Stimulated activated CD8-positive, alpha-beta memory T cell treated with anti-CD3 and anti-CD28 coated beads, Interleukin-15, amount 100 ng/mL, for 1 hour (primary cell): Measurements from ENCODE around the gene ANKRD62.
"Not testable (repeated sequence)": the region's sequence is repeated elsewhere in the genome, so short reads cannot be mapped to it uniquely, and the experiment has no call there.

ENCODE experiments used
- DNase-seq: peaks from one replicate; pipeline ENCODE4 v3.0.0-alpha.2; 2020; ENCODE audit warnings: low read depth

The ANKRD62 gene

GRCh38 chr18:12066910-12067511, 26.6 kb upstream of the ANKRD62 start:
- no peak for DNase-seq

GRCh38 chr18:12067671-12068070, 26.0 kb upstream of the ANKRD62 start:
- no peak for DNase-seq

- DNase-seq, result not testable (repeated sequence)
Observed at GRCh38 chr18:12068316-12068949, 25.2 kb upstream of the ANKRD62 start.

DNA sequence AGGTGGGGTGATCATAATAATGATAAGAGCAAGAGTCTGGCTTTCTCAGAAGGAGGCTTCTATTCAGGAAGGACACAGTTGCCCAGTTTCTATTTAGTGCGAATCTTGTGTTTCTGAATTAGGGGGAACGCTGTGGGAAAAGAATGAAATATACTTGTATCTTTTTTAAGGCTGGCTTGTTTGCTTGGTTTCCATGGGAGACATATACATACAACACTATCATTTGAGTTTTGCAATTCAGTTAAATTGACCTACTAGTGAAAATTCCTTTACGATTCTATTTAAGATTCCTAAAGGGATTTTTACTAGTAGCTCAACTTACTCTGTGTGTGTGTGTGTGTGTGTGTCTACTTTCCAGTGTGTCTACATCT, 24.7 kb upstream of the ANKRD62 start:
- DNase-seq, result no peak

GRCh38 chr18:12071066-12071465, 22.6 kb upstream of the ANKRD62 start:
- not testable (repeated sequence) for DNase-seq

GRCh38 chr18:12072996-12073395, 20.6 kb upstream of the ANKRD62 start:
- no peak for DNase-seq

DNA sequence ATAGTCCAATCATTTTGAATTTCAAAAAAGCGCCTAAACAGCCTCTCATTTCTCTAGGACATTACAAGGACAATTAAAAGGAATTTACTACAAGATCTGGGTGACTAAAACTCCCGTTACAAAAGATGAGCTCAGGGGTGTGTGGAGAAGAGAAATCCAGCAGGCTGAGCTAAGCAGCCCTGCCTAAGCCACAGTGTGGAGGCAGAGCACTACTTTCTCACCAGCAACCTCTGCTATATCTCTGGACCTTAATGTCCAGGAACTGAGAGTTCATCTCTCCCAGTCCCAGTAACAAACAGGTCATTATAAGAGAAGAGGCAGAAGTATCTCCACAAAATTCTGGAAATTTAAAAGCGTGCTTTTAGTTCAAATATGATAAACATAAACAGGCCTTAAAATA, 18.9 kb upstream of the ANKRD62 start:
- DNase-seq, result no peak

DNA sequence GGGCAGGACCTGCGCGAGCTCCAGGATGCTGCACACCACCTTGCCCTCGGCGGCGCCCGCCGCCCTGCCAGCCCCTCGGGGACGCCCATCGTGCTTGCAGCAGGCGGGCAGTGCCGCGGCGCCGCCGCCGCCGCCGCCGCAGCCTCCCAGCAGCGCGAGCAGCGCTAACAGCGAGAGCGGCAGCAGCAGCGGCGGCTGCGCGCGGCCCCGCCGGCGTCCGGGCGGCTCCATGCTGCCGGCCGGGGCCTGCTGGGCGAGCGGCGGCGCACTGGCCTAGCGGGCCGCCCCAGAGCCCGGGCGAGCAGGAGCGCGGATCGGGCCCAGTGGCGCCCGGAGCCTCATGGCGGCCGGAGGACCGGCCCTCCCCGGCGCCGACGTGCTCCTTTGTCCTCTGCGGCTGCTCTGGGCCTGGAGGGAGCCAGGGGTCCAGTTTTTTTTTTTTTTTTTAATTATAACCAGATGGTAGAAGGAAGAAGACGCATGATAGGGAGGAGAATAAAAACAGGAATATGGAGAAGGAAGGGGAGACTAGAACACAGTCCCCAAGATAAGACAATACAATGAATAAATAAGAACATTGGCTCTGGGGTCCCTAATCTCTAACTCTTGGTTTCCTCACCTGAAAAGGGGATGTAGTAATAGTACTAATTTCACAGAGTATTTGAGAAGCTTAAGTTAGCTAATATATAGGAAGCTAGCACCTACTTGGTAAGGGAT, 17.1 kb upstream of the ANKRD62 start:
- DNase-seq, result no peak

DNA sequence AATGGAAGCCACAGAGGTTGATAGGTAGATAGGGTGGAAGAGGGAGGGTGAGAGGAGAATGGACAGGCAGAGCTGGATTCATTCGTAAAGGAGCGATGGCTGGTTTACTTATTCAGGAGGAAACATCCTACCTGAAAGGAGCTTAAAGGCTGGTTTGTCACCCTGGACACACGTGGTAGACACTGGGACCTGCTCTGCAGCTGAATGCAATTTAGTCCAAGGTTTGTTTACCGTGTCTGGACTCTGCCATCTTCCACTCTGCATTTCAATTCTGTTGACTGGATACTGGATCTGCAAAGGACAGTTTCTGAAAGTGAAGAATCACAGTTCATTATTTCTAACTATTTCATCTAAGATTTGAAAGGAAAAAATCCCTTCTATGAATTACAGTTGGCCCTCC, 15.6 kb upstream of the ANKRD62 start:
- DNase-seq, result not testable (repeated sequence)

- DNase-seq, result no peak
Observed at GRCh38 chr18:12079491-12080237, 14.0 kb upstream of the ANKRD62 start.

DNA sequence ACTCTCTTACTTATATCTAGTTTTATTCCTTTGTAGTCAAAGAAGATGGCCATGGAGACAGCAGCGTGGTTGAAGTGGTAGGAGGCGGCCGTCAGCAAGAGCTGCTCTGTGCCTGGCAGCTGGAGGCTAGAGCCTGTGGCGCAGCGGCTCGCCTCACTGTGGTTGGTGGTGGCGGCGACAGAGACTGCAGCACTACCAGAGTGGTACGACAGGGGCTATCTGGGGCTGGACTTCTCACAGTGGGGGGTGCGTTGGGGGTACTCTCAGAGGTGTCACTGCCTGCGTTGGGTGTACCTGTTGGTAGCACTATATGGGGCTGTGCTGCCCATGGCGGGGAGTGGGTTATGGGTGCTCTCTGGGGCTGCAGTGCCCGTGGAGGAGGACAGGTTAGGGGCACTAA, 8.5 kb upstream of the ANKRD62 start:
- no peak for DNase-seq

- DNase-seq, result no peak
Observed at GRCh38 chr18:12085786-12086185, 7.9 kb upstream of the ANKRD62 start.

DNA sequence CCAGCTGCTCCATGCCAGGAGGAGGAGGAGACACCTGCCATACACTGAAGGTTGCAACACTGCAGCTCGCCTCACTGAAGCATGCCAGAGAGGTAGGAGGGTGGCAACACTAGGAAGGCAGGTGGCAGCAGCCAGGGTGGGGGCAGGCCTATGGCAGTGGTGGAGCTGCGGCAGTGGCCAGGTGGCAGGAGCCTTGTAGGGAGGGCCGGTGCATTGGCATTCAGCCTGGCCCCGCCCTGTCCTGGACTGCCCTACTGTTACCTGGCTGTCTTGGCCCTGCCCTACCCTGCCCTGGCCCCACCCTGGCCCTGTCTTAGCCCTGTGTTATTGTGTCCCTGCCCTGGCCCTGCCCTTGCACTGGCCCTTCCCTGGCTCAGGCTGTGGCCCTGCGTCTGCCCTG, 7.4 kb upstream of the ANKRD62 start:
- DNase-seq, result no peak

- DNase-seq, result no peak
Observed at GRCh38 chr18:12086677-12087470, 6.8 kb upstream of the ANKRD62 start.

- no peak for DNase-seq
Observed at GRCh38 chr18:12087471-12088025, 6.1 kb upstream of the ANKRD62 start.

GRCh38 chr18:12088096-12088495, 5.5 kb upstream of the ANKRD62 start:
- no peak for DNase-seq

GRCh38 chr18:12088731-12089375, 4.8 kb upstream of the ANKRD62 start:
- DNase-seq, result no peak

DNA sequence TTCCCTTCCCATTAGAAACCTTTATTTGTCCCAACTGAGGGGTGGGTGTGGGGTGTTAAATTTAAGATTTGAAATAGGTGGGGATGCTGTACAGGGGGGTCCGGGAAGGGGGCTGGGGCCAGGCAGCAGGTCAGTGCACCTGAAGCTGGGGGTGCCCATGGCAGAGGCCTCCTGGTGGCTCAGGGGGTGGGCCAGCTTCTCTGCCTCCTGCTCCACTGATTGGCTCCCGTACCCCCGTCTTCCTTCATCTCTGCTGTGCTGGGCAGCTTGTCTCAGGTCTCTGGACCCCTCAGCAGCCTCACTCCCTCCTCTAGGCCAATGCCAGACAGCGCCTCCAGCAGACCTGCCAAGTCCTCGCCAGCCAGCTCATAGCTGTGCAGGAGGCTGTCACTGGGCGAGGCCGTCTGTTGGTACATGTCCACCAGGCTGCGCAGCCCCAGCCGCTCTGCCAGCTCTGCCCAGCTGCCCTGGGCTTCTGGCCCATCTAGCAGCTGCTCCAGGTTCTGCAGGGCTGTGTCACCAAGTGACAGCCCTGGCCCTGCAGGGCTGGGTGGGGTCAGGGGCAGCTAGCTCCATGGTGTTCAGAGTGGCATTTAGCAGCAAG, 2.0 kb upstream of the ANKRD62 start:
- no peak for DNase-seq

DNA sequence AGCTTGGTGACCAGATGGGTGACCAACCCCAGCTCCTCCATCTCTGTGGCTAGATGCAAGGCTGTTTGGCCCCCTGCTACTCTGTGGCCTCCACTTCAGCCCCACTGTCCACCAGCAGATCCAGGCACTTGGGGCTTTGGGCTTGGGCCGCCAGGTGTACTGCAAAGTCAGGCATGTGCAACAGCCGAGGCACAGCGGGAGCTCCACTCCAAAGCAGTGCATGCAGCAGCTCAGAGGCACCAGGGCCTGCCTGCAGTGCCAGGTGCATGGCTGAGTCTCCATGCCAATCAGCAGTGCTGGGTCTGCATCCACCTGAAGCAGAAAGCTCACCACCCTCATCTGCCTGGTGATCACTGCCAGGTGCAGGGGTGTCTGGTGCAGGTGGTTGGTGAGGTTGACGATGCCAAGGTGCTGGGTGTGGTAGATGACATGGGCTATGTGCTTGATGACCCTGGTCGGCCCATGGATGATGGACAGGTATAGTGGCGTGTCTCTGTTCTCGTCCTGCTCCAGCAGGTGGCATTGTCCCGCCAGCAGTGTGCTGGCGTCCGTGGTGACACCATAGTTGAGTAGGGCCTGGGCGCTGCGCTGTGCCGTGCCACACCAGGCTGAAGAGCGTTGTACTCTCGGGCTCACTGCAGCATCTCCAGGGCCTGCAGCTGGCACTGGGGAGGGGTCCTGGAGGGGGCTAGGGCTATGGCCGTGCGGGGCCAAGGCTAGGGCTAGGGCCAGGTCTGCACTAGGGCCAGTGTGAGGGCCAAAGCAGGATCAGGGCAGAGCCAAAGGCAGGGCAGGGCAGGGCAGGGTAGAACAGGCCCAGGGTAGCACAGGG, 1.0 kb upstream of the ANKRD62 start:
- DNase-seq, result no peak

DNA sequence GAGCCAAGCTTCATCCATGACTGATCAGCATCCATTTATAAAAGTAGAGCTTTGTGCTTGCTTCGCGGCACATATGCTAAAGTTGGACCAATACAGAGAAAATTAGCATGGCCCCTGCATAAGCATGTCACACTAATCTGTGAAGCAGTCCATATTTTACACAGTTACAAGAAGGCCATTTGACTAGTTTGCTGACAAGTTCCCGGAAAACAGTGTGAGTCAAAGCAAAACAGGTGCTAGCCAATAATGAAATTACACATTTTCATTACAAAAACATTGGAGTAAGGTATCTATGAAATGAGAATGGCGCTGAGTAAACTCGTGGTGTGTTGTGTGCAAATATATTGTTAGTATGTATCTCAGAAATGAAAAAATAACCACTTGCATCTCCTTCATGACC, 4.7 kb downstream of the ANKRD62 start:
- DNase-seq, result no peak
